Stimulated activated CD4-positive, alpha-beta T cell treated with anti-CD3 and anti-CD28 coated beads, Interleukin-1b, Interleukin-23, amount 100 ng/mL, for 1 hour (primary cell): Measurements from ENCODE around the gene DCX.

Experiments
- DNase-seq, 2 donors: peaks; one replicate each; pipeline ENCODE4 v3.0.0-alpha.2; 2020; ENCODE audit warnings: low read depth in 2 of 2

DCX gene

GRCh38 chrX:111309083-111309482 is 102.9 kb downstream of the DCX start:
- DNase-seq = no peak

- DNase-seq = no peak
These were observed 104.0 kb downstream of the DCX start for GRCh38 chrX:111308039-111308438.

- DNase-seq = no peak
These were observed 109.7 kb downstream of the DCX start for GRCh38 chrX:111302284-111302683.

- no peak for DNase-seq
These were observed 123.2 kb downstream of the DCX start for GRCh38 chrX:111288841-111289240.

- no peak for DNase-seq
These were observed 127.2 kb downstream of the DCX start for GRCh38 chrX:111284631-111285293.

- no peak for DNase-seq
These were observed 128.5 kb downstream of the DCX start for GRCh38 chrX:111283446-111283845.

- DNase-seq = no peak
These were observed 129.0 kb downstream of the DCX start for GRCh38 chrX:111282991-111283390.

- DNase-seq = no peak
These were observed 129.9 kb downstream of the DCX start for GRCh38 chrX:111282139-111282538.

GRCh38 chrX:111270339-111270738 is 141.7 kb downstream of the DCX start, which contains the start of gene CAPN6:
TSS of gene CAPN6 (minus strand) at chrX:111270483. CDS start at chrX:111263936, 6,547 bp downstream.
- no peak for DNase-seq

GRCh38 chrX:111268506-111268905 is 143.5 kb downstream of the DCX start:
- no peak for DNase-seq

- DNase-seq = no peak
These were observed 146.5 kb downstream of the DCX start for GRCh38 chrX:111265486-111265885.

GRCh38 chrX:111264385-111264784 is 147.6 kb downstream of the DCX start:
- no peak for DNase-seq

GRCh38 chrX:111262086-111262485 is 149.9 kb downstream of the DCX start:
- no peak for DNase-seq

GRCh38 chrX:111260451-111260850 is 151.5 kb downstream of the DCX start:
- DNase-seq = no peak

GRCh38 chrX:111259559-111259958 is 152.4 kb downstream of the DCX start:
- no peak for DNase-seq

GRCh38 chrX:111257733-111258132 is 154.3 kb downstream of the DCX start:
- no peak for DNase-seq

GRCh38 chrX:111254896-111255693 is 156.9 kb downstream of the DCX start:
- no peak for DNase-seq

- DNase-seq = no peak
These were observed 167.7 kb downstream of the DCX start for GRCh38 chrX:111244235-111244750.
